ENCODE measurements around the gene AIP. TPM values are rescaled to one million over a fixed set of nuclear protein-coding genes. Genes with fewer than 3 reads are reported as not detected.
A peak's percentile ranks its signal among the peaks of the same experiment; 100 is the strongest.
"Not testable (repeated sequence)": the region's sequence is repeated elsewhere in the genome, so short reads cannot be mapped to it uniquely, and the experiment has no call there.

AIP gene
- total RNA-seq, 1 donor from 2014 or later, result 94.2 TPM

DNA sequence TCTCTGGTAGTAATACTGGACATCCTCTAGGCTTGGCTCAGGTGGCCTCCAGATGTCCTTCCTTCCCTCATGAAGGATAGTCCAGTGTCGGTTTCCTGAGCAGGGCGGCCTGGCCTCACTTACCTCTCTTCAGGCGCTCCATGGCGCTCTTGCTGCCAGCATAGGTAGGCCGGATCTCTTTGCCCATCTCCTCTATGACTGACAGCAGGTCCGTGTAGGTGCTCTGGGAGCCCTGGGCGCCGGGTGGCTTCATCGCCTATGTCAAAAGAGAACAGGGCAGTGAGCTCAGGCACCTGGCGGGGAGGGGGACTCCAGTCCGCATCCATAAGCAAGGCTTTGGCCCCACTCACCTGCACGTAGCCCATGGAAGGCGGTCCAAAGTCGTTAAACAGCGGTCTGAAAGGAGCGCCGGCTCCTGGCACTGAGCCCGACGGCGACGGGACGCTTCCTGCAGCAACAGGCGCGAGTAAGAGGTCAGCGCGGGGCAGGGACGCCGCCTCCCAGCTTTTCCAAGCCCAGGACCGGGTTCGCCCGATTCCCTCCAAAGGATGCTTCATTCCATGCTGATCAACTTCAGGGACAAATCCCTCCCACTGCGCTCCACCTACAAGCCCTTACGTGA lies 24.5 kb downstream of the AIP start:
- DNase-seq (ENCODE audit: low spot score), result peak; percentile 67

- peak; percentile 99 for DNase-seq (ENCODE audit: low spot score)
These were observed 25.1 kb downstream of the AIP start, which contains the start of gene CDK2AP2 for GRCh38 chr11:67507864-67508485. TSS of gene CDK2AP2 (minus strand) at chr11:67508162. CDS start at chr11:67508082, 80 bp downstream.

DNA sequence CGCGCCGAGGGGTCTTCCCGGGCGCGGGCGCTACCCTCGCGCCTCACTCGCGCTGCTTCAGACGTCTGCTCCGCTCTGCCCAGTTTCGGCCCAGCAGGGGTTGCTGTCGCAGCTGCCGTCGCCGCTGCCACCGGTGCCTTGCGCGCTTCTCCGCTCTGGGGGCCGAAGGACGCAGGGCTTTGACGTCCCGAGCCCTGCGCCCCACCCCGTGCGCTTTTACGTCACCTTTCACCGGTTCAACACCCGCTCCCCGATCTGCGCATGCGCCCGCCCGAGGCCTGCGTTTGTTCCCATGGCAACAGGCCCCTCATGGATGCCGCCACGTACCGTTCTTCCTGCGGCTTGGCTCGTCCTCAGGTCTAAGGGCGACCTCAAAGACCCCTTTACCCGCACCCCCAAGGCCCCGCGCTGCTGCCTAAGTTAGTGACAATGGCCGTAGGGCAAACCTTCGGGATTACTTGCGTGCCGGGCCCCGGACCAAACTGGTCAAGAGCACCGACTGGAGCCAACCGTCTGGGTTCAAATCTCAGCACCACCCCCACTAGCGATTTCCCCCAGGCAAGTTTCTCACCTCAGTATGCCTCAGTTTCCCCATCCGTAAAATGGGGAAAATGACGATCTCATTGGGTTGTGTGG lies 25.8 kb downstream of the AIP start:
- DNase-seq (ENCODE audit: low spot score), result peak; percentile 98

- DNase-seq (ENCODE audit: low spot score), result no peak
These were observed 27.2 kb downstream of the AIP start for GRCh38 chr11:67510023-67510345.

DNA sequence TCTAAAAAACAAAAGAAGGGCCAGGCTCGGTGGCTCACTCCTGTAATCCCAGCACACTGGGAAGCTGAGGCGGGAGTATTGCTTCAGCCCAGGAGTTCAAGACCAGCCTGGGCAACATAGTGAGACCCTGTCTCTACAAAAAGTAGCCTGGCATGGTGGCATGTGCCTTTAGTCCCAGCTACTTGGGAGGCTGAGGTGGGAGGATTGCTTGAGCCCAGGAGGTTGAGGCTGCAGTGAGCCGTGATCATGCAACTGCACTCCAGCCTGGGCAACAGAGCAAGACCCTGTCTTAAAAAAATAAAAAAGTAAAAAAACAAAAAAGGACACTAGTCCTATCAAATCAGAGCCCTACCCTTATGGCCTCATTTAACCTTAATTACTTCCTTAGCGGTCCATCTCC lies 28.7 kb downstream of the AIP start:
- not testable (repeated sequence) for DNase-seq (ENCODE audit: low spot score)

GRCh38 chr11:67514116-67514515 lies 31.3 kb downstream of the AIP start:
- DNase-seq (ENCODE audit: low spot score), result no peak

DNA sequence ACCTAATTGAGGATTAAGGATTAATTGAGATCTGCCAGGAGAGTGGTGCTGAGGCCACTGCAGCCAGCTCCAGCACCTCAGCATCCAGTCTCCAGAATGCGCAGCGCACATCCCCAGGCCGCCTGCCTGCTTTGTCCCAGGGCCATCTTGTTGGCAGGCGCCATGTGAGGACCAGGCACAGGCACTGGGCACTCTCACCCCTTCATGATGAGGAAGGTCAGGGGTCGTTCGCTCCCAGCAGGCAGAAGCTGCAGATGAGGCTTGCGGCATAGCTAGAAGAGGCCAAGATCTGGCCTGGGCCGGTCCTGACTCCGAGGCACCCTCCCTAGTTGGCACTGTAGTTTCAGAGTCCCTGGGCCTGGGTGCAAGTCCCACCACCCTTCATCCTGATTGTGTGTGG lies 34.0 kb downstream of the AIP start:
- no peak for DNase-seq (ENCODE audit: low spot score)

DNA sequence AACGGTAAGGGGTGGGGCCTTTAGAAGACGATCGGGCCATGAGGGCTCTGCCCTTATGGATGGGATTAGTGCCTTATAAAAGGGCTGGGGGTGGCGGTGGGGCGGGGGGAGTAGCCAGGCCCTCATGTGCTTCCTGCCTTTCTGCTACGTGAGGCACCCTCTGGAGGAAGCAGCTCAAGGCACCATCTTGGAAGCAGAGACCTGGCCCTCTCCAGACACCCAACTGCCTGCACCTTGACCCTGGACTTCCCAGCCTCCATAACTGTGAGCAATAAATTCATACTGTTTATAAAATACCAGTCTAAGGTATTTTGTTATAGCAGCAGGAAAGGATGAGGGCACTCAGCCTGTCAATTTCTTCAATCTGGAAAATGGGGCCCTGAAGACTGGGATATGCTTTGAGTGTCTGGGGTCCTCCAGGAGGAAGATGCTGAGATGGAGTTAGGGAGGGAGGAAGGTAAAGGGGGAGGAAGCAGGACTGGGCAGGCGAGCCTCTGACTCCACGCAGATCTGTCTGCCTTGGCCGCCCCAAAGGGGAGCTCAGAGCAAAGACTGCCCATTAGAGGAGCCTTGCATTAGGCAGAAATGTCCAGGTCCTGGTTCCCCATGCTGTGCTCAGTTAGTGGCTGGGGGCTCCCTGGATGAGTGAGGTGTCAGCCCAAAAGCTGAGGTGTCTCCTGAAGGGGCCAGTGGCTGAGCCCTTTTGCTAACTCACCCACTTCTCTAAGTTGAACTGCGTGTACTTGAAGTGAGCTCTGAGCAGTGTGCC lies 35.1 kb downstream of the AIP start:
- DNase-seq (ENCODE audit: low spot score), result no peak

GRCh38 chr11:67519726-67520125 lies 36.9 kb downstream of the AIP start:
- DNase-seq (ENCODE audit: low spot score), result no peak

DNA sequence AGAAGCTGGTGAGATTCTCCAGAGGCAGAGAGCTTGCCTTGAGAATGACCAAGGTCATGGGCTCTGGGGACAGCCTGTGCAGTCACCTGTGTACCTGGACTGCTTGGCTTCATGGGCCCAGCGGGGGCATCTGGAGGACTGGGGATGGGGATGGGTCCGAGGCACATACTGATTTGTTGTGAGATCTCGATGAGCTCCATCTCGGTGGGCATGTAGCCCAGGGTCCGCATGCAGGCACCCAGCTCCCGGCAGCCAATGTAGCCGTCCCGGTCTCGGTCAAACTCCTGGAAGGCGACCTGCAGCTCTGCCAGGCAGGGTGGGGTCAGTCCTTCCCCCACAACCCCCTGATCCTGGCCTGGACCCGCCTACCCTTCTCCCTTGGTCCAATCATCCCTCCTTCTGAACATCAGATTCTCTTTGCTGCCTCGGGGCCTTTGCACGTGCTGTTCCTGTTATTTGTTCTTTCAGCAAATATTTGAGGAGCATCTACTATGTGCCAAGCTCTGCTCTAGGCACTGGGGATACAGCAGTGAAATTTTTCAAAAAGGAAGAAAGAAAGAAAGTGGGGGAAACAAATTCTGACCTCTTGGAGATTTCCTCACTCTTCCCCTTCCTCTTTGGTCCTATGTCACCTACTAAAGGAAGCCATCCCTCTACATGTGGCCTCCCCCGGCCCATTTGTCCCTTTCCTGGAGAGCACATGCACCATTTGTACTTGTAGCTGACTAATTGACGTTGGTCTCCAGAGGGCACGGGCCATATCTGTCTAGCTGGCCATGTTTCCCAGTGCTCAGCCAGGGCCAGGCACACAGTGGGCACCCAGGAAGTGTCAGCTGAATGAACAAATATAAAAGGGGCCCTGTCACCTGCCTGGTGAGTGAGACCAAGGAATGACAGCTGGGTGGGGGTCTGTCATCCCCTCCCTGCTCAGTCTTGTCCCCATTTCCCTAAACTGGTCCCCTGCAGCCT lies 38.3 kb downstream of the AIP start:
- no peak for DNase-seq (ENCODE audit: low spot score)

DNA sequence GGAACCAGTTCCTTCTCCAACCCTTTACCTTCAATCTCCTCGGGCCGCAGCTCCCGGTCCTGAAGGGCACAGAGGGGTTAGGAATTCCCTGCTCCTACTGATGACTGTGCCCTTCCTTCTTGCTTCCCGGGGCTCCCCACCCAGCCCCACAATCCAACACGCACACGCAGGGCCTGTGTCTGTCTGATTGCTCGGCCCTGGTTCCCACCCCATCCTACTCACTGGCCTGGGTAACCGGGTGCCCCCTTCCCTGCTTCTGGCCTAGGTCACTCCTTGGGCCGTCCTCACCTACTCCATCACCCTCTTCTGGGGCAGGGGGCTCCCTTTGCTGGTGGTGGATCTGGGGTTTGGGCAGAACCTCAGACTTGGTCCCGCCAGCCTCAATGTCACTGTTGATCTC lies 39.1 kb downstream of the AIP start:
- DNase-seq (ENCODE audit: low spot score), result no peak

- DNase-seq (ENCODE audit: low spot score), result no peak
These were observed 39.5 kb downstream of the AIP start for GRCh38 chr11:67522338-67522737.

DNA sequence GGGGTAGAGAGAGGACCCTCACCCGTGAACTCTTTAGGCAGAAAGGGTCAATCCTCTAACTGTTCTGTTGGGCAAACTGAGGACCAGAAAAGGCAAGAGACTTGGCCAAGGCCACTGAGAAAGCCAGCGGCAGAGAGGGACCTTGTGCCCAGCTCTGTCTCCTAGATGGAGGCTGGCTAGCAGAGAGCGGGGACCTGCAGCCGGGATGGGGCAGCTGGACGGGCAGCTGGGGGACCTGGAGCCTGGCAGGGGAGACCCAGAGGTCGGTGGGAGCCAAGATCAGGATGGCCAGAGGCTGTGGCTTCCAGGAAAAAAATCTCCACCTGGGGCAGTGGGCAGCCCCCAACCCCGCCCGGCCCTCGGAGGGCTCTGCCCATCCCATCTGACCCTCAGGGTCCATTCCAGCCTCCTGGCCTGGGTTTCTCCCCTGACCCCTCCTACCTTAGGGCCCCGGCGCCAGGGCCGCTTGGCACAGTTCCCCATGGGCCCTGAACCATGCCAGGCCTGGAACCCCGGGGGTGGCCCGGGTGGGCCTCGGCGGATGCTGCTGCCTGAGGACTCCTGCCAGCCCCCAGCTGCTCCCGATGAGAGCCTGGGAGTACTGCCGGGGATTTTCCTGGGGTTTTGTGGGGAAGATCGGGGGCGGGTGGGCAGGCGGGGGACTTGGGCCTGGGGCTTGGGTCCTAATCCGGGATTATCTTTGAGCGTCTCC lies 40.2 kb downstream of the AIP start, which contains the start of gene CABP2:
Gene CABP2 (minus strand): TSS at position 603 of the 712 bp plus-strand sequence. CDS start 120 bp downstream, at position 483.
- DNase-seq (ENCODE audit: low spot score), result no peak

GRCh38 chr11:67523556-67524479 lies 41.0 kb downstream of the AIP start:
- no peak for DNase-seq (ENCODE audit: low spot score)

DNA sequence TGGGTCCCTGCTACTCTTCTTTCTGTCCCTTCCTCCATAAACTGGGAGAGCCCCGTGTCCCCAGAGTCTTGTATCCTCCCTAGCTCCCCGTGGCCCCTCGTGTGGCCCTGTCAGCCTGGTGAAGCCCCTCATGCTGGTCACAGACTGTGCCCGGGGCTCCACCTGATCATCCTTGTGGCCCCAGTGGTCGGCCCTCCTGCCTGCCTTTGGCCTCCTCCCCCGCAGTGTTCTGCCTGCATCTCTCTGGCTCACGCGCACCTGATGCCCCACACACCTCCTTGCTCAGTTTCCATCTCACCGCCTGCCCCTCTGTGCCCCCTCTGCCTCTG lies 41.6 kb downstream of the AIP start:
- no peak for DNase-seq (ENCODE audit: low spot score)

- DNase-seq (ENCODE audit: low spot score), result no peak
These were observed 42.6 kb downstream of the AIP start for GRCh38 chr11:67525275-67525976.

GRCh38 chr11:67528376-67528775 lies 45.5 kb downstream of the AIP start:
- no peak for DNase-seq (ENCODE audit: low spot score)

DNA sequence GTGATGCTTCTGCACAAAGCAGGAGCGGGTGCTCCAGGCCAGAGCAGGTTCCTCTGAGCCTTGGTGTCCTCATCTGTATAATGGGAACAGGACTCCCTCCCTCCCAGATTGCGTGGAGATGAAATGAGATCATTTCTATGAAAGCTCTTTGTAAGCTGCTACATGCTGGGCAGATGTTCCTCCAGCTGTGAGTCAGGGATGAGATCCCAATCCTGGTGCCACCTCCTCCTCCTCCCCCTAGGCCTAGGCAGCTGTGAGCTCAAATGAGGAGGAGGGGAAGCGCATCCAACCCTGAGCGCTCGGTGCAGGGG lies 47.4 kb downstream of the AIP start:
- no peak for DNase-seq (ENCODE audit: low spot score)

DNA sequence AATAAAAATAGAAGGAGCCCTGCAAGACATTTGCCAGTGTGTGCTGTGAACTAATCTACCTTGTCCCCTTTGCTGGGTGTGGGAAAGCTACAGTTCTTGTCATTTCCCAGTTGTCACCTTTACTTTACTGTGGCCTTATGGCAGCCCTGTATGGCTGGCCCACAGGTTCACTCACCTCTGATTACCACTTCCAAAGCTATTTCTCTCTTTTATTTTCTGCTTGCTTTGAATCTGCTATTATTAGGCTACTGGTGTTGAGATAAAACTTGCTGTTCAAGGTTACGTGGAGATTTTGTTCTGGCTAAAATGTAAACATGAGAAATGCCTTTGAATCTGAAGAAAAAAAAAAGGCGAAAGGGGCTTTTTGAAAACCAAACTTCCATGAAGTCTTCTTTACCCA lies 50.1 kb downstream of the AIP start:
- no peak for DNase-seq (ENCODE audit: low spot score)
